DMS153 (cell line): Measurements from ENCODE around the gene OVCH1.
"Not testable (repeated sequence)": the region's sequence is repeated elsewhere in the genome, so short reads cannot be mapped to it uniquely, and the experiment has no call there.

Source experiments
- DNase-seq: peaks from one replicate; lab custom pipeline; 2025; lab: John Stamatoyannopoulos, UW

OVCH1 gene

GRCh38 chr12:29503283-29503682 lies 5.8 kb upstream of the OVCH1 start:
- DNase-seq = no peak

- DNase-seq = no peak
These were observed 1.7 kb upstream of the OVCH1 start for GRCh38 chr12:29499235-29499634.

GRCh38 chr12:29492891-29493290 lies 4.6 kb downstream of the OVCH1 start:
- DNase-seq = no peak

- DNase-seq = no peak
These were observed 10.5 kb downstream of the OVCH1 start for GRCh38 chr12:29486972-29487371.

- no peak for DNase-seq
These were observed 34.3 kb downstream of the OVCH1 start for GRCh38 chr12:29463198-29463597.

- no peak for DNase-seq
These were observed 37.4 kb downstream of the OVCH1 start for GRCh38 chr12:29460082-29460481.

GRCh38 chr12:29455087-29455486 lies 42.4 kb downstream of the OVCH1 start:
- DNase-seq = no peak

GRCh38 chr12:29451888-29452287 lies 45.6 kb downstream of the OVCH1 start:
- DNase-seq = no peak

GRCh38 chr12:29448157-29448556 lies 49.3 kb downstream of the OVCH1 start:
- no peak for DNase-seq

- DNase-seq = no peak
These were observed 50.1 kb downstream of the OVCH1 start for GRCh38 chr12:29447285-29447975.

- no peak for DNase-seq
These were observed 58.0 kb downstream of the OVCH1 start for GRCh38 chr12:29439506-29439905.

GRCh38 chr12:29438752-29439408 lies 58.6 kb downstream of the OVCH1 start:
- no peak for DNase-seq

- no peak for DNase-seq
These were observed 59.9 kb downstream of the OVCH1 start for GRCh38 chr12:29437575-29437974.

GRCh38 chr12:29436815-29437214 lies 60.7 kb downstream of the OVCH1 start:
- DNase-seq = not testable (repeated sequence)

GRCh38 chr12:29431513-29431912 lies 66.0 kb downstream of the OVCH1 start:
- no peak for DNase-seq

GRCh38 chr12:29430716-29431044 lies 66.8 kb downstream of the OVCH1 start:
- DNase-seq = no peak

- no peak for DNase-seq
These were observed 67.3 kb downstream of the OVCH1 start for GRCh38 chr12:29429999-29430715.

GRCh38 chr12:29428633-29429032 lies 68.9 kb downstream of the OVCH1 start:
- DNase-seq = no peak

- DNase-seq = no peak
These were observed 69.5 kb downstream of the OVCH1 start for GRCh38 chr12:29427964-29428363.

GRCh38 chr12:29426498-29426897 lies 71.0 kb downstream of the OVCH1 start:
- DNase-seq = no peak

- no peak for DNase-seq
These were observed 71.8 kb downstream of the OVCH1 start for GRCh38 chr12:29425722-29426121.

- no peak for DNase-seq
These were observed 80.7 kb downstream of the OVCH1 start for GRCh38 chr12:29416748-29417147.

GRCh38 chr12:29415111-29415510 lies 82.4 kb downstream of the OVCH1 start:
- DNase-seq = no peak
